ENCODE measurements around the gene TFF1.

TFF1 gene

GRCh38 chr21:42397746-42398394, 31.5 kb upstream of the TFF1 start:
- no peak for ATAC-seq

GRCh38 chr21:42396799-42397745, 30.7 kb upstream of the TFF1 start:
- ATAC-seq, result no peak

- ATAC-seq, result no peak
Observed at GRCh38 chr21:42395905-42396651, 29.7 kb upstream of the TFF1 start, which contains the start of gene TMPRSS3. Gene TMPRSS3 (minus strand): TSS chr21:42396052. CDS start chr21:42395417, 635 bp downstream.

- no peak for ATAC-seq
Observed at GRCh38 chr21:42395302-42395701, 29.0 kb upstream of the TFF1 start.

GRCh38 chr21:42393443-42393950, 27.2 kb upstream of the TFF1 start:
- no peak for ATAC-seq

- ATAC-seq, result peak; percentile 96 to 98
Observed at GRCh38 chr21:42392731-42393442, 26.6 kb upstream of the TFF1 start.

- no peak for ATAC-seq
Observed at GRCh38 chr21:42391297-42391696, 25.0 kb upstream of the TFF1 start.

GRCh38 chr21:42390696-42391095, 24.4 kb upstream of the TFF1 start:
- no peak for ATAC-seq

- ATAC-seq, result no peak
Observed at GRCh38 chr21:42390193-42390592, 23.9 kb upstream of the TFF1 start.

- ATAC-seq, result no peak
Observed at GRCh38 chr21:42389449-42389835, 23.1 kb upstream of the TFF1 start.

GRCh38 chr21:42388740-42389448, 22.6 kb upstream of the TFF1 start:
- no peak for ATAC-seq

GRCh38 chr21:42387843-42388340, 21.6 kb upstream of the TFF1 start:
- no peak for ATAC-seq

GRCh38 chr21:42387164-42387563, 20.8 kb upstream of the TFF1 start:
- no peak for ATAC-seq

- ATAC-seq, result no peak
Observed at GRCh38 chr21:42386034-42386591, 19.8 kb upstream of the TFF1 start.

GRCh38 chr21:42385619-42386018, 19.3 kb upstream of the TFF1 start:
- no peak for ATAC-seq

- no peak for ATAC-seq
Observed at GRCh38 chr21:42384989-42385388, 18.7 kb upstream of the TFF1 start.

GRCh38 chr21:42384156-42384945, 18.0 kb upstream of the TFF1 start:
- ATAC-seq, result no peak

- ATAC-seq, result no peak
Observed at GRCh38 chr21:42383331-42383730, 17.0 kb upstream of the TFF1 start.

- no peak for ATAC-seq
Observed at GRCh38 chr21:42382915-42383314, 16.6 kb upstream of the TFF1 start.

GRCh38 chr21:42381347-42381984, 15.1 kb upstream of the TFF1 start:
- peak in 1 of 2 donors; percentile 36 for ATAC-seq

All from activated CD4-positive, CD25-positive, alpha-beta regulatory T cell treated with anti-CD3 and anti-CD28 coated beads, Interleukin-2, amount 50 U/mL, for 24 hours (primary cell).